NCI-H510A (cell line): ENCODE results near the gene ZMYND10.

ENCODE experiments used
- DNase-seq: peaks from one replicate; lab custom pipeline; 2025; lab: John Stamatoyannopoulos, UW

The ZMYND10 gene

DNA sequence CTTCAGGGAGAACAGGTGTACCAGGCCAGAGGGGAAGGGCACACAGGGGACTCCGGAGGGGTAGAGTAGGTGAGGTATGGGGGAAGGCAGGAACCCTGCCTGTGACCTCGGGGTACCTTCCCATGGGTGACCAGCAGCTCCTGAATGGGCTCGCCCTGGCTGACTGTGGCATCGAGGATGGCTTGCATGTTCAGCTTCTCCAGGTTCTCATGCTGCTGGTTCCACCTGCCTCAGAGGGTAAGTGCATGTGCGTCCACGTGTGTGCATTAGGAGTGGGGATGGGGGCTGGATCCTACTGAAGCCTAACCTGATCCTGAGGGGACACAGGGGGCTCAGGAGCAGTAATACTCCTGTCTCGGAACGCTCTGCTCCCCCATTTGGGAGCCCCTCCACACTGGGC is 524 bp downstream of the ZMYND10 start:
- DNase-seq, result no peak

DNA sequence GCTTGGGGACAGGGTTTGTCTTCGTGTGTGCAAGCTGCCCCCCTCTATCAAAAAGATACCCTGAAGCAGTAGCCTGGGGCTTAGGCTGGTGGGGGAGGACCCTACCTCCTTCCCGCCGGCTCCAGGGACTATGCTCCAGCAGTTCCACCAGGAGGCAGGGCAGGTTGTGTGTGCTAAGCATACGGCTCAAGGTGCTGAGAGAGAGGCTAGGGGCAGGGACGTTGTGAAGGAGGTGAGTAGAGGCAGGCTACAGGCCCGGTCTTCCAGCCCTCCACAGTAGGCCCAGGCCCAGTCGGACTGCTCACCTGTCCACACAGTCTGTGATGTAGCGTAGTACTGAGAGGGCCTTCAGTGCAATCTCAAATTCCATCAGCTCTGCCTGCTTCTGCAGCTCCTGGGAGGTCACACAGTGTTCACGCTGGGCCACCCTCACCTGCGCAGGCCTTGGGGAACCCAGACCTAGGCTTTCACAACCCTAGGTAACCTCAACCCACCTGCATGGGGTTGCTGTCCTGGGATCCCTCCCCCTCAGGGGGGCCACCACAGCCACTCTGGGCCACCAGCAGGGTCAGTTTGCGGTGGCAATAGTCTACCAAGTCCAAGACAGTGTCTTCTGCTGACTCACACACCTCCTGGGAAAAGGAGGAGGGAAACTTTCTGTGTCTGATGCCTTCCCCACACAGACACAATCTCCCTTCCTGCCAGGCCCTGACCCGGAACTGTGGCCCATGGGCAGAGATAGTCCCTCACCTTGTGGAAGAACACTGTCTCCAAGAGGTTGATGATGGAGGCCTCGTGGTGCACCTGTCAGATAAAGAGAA is 2.5 kb downstream of the ZMYND10 start:
- DNase-seq, result no peak

DNA sequence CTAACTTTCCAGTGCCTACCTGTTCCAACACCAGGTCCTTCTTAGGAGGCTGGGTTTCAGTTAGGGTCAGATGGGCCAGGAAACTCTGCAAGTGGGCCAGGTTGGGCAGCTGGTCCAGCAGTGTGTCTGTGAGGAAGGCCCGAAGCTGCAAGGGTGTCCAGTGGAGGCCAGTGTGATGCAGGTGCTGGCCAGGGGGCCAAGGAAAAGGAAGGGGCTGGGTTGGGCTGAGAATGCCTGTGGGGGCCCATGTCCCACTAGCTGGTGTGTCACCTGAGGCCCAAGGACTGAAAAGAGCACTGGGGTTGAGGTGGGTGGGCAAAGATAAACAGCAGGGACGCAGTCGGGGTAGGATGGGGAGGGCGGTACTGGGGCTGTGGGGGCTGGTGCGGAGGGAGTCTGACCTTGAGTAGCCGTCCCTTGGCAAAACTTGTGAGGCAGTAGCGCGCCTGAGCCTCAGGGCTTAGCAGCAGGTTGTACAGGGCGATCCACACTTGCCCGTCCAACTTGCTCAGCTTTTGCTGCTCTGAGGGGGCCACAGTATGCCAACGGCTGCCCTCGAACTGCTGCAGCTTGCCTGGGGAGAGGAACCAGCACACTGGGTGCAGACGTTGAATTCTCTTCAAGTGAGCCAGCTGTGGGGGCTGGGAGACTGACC is 3.4 kb downstream of the ZMYND10 start:
- no peak for DNase-seq

DNA sequence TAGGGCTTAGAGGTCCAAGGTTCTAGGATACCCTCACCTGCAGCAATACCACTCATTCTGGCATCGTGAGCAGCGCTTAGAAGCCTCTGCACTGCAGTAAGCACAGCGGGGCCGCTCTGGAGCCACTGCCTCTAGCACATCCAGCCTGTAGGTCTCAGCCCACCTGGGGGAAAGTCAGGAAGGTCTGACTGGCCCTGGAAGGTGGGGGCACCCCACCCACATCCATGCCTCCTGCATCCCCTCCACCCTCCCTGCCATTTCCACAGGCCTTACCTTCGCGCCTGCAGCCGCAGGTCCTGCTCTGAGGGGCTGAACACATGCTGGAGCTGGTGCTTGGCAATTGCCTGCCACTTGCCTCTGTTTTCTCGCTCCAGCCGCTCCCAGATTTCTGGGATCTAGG is 4.0 kb downstream of the ZMYND10 start:
- no peak for DNase-seq

DNA sequence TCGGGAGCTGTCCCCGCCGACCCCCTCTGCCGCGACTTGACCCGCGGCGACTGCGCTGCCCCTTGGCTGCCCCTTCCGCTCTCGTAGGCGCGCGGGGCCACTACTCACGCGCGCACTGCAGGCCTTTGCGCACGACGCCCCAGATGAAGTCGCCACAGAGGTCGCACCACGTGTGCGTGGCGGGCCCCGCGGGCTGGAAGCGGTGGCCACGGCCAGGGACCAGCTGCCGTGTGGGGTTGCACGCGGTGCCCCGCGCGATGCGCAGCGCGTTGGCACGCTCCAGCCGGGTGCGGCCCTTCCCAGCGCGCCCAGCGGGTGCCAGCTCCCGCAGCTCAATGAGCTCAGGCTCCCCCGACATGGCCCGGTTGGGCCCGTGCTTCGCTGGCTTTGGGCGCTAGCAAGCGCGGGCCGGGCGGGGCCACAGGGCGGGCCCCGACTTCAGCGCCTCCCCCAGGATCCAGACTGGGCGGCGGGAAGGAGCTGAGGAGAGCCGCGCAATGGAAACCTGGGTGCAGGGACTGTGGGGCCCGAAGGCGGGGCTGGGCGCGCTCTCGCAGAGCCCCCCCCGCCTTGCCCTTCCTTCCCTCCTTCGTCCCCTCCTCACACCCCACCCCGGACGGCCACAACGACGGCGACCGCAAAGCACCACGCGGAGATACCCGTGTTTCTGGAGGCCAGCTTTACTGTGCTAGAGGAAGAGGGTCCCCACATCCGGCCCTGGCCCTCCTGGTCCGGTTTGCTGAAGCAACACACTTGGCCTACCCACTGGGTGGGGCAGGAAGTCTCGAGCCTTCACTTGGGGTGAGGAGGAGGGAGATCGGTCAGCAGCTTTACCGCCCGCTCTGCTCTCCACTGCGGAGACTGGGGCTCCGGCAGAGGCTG is 4.8 kb downstream of the ZMYND10 start, which contains the start of gene RASSF1:
RASSF1 (minus strand) TSS at position 389 of the 882 bp plus-strand sequence; CDS start at position 358, 31 bp downstream.
- no peak for DNase-seq

DNA sequence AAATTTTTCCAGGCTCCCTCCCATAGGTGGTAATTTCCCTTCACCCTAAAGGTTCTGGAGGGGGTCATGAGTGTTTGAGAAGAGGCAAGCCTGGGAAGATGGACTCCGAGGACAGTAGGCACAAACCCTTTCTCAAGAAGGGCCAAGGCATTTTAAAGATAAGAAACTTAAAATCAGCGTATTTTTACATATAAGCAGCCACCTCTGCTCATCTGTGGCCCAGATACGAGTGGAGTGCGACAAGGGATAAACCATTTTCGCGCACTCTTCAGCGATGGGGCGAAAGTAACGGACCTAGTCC is 5.4 kb downstream of the ZMYND10 start:
- no peak for DNase-seq

DNA sequence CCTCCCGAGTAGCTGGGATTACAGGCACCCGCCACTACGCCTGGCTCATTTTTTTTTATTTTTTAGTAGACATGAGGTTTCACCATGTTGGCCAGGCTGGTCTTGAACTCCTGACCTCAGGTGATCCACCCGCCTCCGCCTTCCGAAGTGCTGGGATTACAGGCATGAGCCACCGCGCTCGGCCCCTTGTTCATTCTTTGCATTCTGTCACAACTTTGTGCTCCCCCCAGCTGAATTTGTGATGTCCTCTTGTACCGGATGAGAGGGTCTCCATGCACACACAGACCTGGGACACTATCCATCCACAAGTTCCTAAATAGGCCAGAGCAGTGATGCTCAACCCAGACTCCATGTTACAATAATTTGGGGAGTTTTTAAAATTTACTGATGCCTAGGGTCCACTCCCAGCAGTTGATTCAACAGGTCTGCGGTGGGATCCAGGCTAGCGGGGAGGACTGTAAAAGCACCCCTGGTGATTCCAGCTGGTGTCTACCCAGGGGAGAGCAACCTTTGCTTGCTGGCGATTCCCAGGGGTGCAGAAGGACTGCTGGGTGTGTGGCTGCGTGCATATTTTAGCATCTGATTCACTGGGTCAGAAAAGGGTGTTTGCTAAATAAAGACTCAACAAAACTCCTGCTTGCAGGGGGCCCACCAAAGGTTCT is 5.9 kb downstream of the ZMYND10 start:
- no peak for DNase-seq

DNA sequence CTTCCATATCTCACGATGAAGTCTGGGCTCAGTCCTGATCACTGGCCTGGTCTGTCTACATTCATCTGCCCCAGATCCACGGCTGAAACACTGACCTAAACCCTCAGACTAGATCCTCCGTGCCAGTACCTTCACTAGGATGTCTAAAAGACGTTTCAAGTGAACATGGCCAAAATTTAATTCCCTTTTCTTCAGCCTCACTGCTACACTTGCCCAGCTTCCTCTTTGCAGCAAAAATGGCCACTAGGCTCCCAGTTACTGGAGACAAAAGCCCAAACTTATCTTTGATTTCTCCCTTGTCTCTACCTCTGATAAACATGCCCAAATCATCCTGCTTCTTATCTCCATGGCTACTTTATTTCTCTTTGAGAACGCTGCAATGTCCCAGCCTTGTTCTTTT is 6.6 kb downstream of the ZMYND10 start:
- DNase-seq, result no peak

DNA sequence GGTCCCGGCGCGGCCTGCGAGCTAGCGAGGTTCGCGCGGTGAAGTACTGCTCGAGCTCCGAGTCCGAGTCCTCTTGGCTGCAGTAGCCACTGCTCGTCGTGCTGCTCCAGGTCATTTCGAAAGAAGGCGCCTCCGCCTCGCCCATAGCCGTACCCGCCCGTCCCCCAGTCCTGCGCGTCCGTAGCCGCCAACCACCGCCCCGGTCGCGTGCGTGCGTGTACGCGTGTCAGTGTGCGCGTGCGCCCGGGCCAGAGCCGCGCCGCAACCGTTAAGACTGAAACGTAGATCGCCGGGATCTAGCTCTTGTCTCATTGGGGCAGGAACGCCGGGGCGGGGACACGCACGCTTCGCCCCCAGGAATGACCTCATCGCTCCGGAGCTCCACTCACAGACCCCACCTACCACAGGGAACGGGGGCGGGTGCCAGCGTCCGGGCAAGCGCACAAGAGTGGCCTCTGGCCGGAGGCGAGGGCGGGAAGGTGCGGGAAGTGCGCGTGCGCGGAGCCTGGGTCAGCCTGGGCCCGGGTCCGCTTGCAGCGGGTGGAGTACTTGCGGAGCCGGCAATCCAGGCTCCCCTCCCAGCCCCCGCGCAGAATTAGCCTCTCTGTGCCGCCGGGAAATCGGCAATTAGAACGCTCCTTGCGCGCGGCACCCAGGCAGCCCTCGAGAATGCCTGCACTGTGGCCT is 8.2 kb downstream of the ZMYND10 start:
- peak; percentile 88 for DNase-seq

DNA sequence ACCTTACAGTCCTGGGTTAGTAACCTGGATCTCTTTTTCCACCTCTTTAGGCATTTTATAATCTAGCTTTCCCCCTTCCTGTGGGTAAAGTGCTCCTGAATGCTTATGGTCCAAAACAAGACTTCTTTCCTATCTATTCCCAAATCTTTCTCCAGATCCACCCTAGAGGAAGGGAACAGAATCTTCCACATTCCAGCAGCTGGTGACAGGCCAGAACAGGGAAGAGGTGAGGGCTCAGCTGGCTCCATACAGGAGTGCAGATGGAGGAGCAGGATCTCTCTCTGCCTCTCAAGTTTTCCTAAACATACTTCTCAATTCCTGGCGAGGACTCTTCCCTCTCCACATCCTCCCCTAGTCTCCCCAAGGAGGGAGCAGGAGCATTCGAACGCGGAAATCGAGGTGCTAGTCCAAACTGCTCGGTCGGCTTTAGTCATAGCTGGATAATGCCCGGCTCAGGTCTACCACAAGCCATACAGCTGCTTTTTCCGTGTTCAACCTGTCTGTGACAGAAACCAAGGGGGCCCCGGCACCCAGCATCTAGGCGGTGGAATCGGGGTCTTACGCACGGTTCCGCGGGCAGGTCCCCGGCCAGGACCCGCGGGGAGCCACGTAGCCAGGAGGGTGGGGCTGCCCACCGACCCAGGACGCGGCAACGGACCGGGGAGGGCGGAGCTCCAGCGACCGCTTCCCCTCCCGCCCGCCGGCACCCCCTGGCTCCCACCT is 8.9 kb downstream of the ZMYND10 start:
- no peak for DNase-seq

DNA sequence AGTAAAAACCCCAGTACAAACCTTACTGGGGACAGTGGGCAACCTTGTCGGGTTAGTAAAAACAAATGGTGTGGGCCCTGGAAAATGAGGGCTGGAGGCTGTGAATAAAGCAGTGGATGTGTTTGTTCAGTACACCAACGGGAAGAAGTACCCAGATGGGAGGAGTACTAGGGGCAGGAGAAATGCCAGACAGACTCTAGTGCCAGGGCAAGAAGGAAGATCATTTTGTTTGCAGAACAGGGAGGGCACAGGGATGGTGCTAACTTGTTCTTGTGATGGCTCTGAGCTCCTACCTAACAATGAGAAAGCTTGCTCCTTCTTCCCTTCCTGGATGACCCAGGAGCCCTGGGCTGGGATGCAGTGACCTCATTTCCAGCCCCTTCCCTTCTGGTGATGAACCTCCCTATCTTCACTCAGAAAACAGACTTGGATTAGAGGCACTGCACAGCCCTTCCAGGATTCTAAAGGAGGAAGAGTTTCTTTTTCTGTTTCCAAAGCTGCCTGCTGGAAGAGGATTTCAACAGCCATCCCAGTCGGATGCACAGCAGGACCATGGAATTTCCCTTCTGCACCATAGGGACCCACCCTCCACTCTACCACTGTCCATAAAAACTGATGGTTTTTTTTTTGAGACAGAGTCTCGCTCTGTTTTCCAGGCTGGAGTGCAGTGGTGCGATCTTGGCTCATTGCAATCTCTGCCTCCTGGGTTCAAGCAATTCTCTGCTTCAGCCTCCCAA is 11.0 kb downstream of the ZMYND10 start:
- DNase-seq, result no peak

DNA sequence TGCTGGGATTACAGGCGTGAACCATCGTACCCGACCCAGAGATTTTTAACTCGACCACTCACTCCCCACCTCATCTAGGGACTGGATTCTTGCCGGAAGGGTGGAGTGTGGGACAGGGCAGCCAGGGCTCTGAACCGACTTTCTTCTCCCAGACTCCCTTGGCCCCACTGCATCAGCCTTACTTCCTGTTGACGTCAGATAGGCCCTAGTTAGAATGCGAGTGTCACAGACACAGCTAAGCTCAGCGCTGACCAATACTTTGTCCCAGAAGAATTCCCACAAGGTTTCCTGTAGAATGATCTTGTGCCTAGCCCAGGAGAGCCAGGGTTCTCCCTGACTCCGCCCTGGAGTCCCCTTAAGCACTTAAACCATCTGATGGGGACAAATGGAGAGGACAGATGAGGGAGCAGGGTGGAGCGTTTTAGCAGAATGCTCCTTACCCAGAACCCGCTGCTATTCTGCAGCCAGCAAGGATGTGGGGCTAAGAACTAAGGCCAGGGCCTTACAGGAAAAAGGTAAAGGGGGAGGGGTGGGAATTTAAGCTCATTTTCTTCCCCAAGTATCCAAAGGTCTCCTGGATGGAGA is 11.7 kb downstream of the ZMYND10 start:
- DNase-seq, result no peak

DNA sequence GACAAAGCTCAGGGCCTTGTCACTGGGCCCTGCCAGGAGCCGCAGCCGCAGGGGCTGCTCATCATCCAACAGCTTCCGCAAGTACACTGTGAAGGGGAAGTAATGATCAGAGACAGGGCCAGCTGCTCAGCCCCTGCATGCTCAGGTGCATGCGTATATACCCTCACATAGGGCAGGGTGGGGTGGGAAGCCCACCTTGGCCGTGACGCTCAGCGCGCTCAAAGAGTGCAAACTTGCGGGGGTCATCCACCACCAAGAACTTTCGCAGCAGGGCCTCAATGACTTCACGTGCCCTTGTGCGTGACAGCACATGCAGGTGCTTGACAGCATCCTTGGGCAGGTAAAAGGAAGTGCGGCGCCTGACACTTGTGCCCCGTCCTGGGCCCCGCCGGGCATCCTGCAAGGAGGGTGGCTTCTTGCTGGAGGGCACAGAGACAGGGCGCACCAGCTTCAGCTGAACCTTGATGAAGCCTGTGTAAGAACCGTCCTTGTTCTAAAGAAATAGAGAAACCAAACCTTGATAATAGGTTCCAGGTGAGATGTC is 14.1 kb downstream of the ZMYND10 start:
- DNase-seq, result no peak

DNA sequence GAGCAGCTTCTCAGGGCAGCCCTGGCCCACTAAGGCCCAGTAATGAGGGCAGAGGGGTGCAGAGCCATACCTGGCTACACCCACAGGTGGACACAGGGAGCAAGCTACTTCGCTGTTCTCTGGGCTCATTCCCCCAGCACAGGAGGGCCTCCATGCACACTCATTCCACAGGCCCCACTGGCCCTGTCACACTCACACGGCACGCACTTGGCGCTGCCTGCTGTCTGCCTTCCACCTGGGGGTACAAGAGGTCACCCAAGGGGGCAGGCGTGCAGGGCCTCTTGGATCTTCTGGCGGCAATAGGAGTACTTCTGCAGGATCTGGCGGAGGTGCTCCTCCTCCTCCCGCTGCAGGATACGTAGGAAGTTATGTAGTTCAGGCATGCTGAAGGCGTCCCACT is 15.2 kb downstream of the ZMYND10 start:
- no peak for DNase-seq

DNA sequence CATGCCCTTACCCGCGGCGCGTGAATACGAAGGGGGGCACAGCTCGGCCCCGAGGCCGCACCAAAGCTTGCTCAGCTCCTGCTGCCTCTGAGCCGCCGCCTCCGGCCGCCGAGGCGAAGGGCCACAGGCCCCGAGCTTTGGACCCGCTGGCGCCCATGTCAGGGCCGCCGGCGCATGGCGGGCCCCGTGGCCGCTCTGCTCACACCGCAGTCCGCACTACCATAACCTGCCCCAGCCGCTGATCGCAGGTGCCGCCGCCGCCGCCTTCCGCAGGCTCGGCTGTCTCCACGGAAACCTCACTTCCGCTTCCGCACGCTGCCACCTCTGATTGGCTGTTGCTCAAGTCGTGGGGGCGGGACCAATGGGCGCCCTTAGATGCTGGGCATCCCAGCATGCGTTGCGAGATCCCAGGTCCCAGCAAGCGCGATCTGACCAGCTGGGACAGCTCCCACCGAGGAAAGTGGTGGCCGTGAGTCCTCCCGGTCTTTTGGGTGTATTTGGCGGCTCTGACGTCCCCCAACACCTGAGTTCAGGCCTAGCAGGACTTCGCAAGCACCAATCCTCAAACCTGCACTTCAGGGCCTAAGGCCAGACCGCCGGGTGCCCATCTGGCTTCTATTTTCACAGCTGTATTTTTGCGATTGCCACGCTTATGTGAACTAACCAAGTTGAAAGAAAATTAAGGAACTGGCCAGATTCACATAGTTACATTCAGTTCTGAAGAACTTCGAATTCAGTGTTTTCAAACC is 17.4 kb downstream of the ZMYND10 start, which contains the start of gene TUSC2:
TUSC2 (minus strand) TSS at position 281 of the 749 bp plus-strand sequence; CDS start at position 157, 124 bp downstream.
- peak; percentile 95 for DNase-seq

DNA sequence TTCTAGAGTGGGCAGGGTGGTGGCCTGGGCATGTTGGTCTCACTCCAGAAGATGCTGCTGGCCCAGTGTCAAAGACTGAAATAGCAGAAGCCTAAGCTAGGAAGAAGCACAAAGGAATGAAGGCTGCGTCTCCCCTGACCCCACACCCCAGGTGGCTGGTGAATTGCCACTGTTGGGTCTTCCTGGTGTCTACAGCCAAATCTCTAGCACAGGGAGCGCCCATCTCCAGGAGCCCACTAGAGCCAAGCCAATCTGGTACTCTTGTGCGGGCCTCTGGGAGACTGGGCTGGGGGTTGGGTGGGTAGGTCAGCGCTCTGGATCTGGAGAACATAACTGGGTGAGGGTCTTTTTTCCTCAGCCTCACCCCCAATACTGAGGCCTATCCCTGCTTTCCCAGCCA is 18.4 kb downstream of the ZMYND10 start:
- DNase-seq, result no peak

DNA sequence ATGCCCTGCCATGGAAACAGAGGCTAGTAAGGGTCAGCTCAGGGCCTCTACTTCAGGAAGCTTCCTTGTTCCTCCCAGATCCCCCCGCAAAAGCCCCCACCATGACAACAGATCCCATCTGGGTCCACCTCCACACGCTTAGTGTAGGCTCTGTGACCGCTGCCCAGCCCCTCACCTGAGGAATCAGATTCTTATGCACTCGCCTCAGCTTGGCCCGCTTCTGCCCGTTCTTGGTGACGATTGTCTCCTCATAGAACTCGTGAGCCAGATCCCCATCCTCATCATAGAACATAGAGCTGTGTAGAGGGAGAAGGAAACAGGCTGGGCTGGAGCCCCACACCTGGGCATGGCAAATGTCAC is 19.4 kb downstream of the ZMYND10 start:
- DNase-seq, result no peak

DNA sequence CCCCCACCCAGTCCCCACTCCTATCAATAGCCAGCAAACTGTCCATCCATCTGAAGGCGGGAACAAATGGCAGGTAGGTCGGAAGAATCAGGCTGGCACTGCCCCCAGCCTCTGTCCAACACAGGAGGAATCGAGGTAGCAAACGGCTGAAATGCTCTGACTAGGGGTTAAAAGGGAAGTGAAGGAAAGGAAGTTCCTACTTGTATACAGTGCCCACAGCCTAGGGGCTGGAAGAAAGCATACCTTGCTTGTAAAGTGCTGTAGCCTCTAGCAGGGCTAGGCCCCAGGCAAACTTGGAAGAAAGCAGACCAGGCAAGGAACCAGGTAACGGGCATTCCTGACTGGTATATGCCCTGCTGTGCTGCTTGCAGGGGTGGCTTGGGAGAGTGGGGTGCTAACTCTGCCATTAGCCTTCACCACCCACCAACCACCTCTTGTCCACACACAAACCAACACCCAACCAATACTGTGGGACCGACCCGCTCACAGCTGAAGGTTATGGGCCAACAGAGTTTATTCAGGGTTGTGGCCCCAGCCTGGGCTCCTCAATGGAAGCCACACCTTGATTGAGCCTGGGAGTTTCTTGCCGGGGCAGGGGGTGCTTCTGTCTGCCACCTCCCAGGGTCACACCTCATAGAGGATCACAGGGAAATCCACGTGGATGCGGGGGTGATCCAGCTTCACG is 19.9 kb downstream of the ZMYND10 start:
- DNase-seq, result no peak
